HG03342 (cell line): ENCODE results near the gene TNRC6C.

ENCODE experiments used
- ATAC-seq: cut with Tn5 transposase; IDR thresholded peaks from one replicate; pipeline ENCODE4 v1.9.1; 2021; ENCODE audit warnings: mild to moderate bottlenecking, moderate library complexity; ENCODE audit not compliant: unreplicated experiment

The TNRC6C gene

GRCh38 chr17:78148286-78149016 lies 189.9 kb downstream of the TNRC6C start:
- ATAC-seq = no peak

- no peak for ATAC-seq
Measured at GRCh38 chr17:78151514-78152008, 193.1 kb downstream of the TNRC6C start.

- no peak for ATAC-seq
Measured at GRCh38 chr17:78154903-78155811, 196.7 kb downstream of the TNRC6C start.
